Loucy (cell line): ENCODE data around the gene IRF1.

Experiments used
- H2AFZ ChIP-seq: fragments of 200-600 bp; sonication (generic); 2 replicates; pipeline ENCODE4 v1.6.0; 2016; ENCODE audit warnings: antibody characterized with exemption, mild to moderate bottlenecking, low read length, moderate library complexity
- H3F3A ChIP-seq: fragments of 200-600 bp; 2 replicates; pipeline ENCODE4 v1.6.0; 2016; ENCODE audit warnings: antibody characterized with exemption, low read depth, mild to moderate bottlenecking
- H3K27me3 ChIP-seq: fragments of 200-600 bp; sonication (generic); 2 replicates; pipeline ENCODE4 v1.6.1; 2014; ENCODE audit warnings: low read length, mild to moderate bottlenecking; ENCODE audit not compliant: insufficient read depth, poor library complexity, severe bottlenecking
- H3K36me3 ChIP-seq: fragments of 200-600 bp; sonication (generic); 2 replicates; pipeline ENCODE4 v1.6.1; 2016; ENCODE audit warnings: low read length; ENCODE audit not compliant: insufficient read depth
- H3K4me1 ChIP-seq: fragments of 200-600 bp; sonication (generic); 2 replicates; pipeline ENCODE4 v1.5.1; 2014; ENCODE audit warnings: low read length, mild to moderate bottlenecking; ENCODE audit not compliant: insufficient read depth, poor library complexity, severe bottlenecking
- H3K4me2 ChIP-seq: fragments of 200-600 bp; sonication (generic); 2 replicates; pipeline ENCODE4 v1.6.0; 2014; ENCODE audit warnings: antibody characterized with exemption, low read length, low read depth, mild to moderate bottlenecking; ENCODE audit not compliant: poor library complexity, severe bottlenecking
- H3K4me3 ChIP-seq: fragments of 200-600 bp; sonication (generic); 2 replicates; pipeline ENCODE4 v1.5.1; 2014; ENCODE audit warnings: low read length, mild to moderate bottlenecking, mixed read lengths; ENCODE audit not compliant: poor library complexity, severe bottlenecking
- H3K79me2 ChIP-seq: fragments of 200-600 bp; sonication (generic); 2 replicates; pipeline ENCODE4 v1.6.1; 2014; ENCODE audit warnings: low read length; ENCODE audit not compliant: insufficient read depth
- H3K9ac ChIP-seq: fragments of 200-600 bp; sonication (generic); 2 replicates; pipeline ENCODE4 v1.6.0; 2014; ENCODE audit warnings: mild to moderate bottlenecking, low read depth, low read length, moderate library complexity; ENCODE audit not compliant: poor library complexity, severe bottlenecking
- H3K9me2 ChIP-seq: fragments of 200-600 bp; sonication (generic); replicated peaks from 2 replicates; pipeline ENCODE4 v1.6.1; 2016; ENCODE audit warnings: low read depth, low read length, mixed read lengths
- H3K9me3 ChIP-seq: fragments of 200-600 bp; sonication (generic); 2 replicates; pipeline ENCODE4 v1.6.1; 2014; ENCODE audit warnings: mild to moderate bottlenecking, antibody characterized with exemption, low read length, low read depth; ENCODE audit not compliant: insufficient read depth
- H4K20me1 ChIP-seq: fragments of 200-600 bp; sonication (generic); 2 replicates; pipeline ENCODE4 v1.6.0; 2014; ENCODE audit warnings: antibody characterized with exemption, low read length, mild to moderate bottlenecking; ENCODE audit not compliant: insufficient read depth, poor library complexity, severe bottlenecking
- EZH2phosphoT487 ChIP-seq: fragments of 200-600 bp; IDR thresholded peaks from 2 replicates; pipeline ENCODE4 v1.6.1; 2018; ENCODE audit warnings: antibody characterized with exemption, mild to moderate bottlenecking, moderate library complexity, borderline replicate concordance
- TF ChIP-seq, protein P1 (sequence below): fragments of 200-600 bp; sonication (generic); conservative IDR thresholded peaks from 2 replicates; pipeline ENCODE4 v1.5.1; 2014; ENCODE audit warnings: mild to moderate bottlenecking, antibody characterized with exemption, low read length

IRF1 gene

DNA sequence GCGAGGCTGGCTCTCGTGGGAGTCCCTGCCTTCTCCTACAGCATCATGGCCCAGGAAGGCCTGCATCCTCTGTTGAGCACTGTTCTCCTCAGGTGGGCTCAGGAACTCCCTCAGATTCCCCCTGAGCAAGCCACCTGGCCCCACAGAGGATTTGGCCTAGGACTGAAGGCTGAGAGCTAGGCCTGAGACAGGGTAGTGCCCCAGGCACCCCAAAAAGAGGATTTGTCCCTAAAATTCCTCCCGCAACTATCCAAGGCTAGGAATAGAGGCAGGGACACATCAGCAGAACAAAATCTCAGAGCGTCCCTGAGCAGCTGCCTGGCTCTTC, 11.0 kb upstream of the IRF1 start:
- H3K9me3 ChIP-seq, result no peaks in the 10 kb centered on the region
- no peaks in the 10 kb centered on the region for H3K36me3 ChIP-seq
- H2AFZ ChIP-seq, result no peak overlapping the region
- TF ChIP-seq EZH2phosphoT487, result no peak
- H3K9me2 ChIP-seq, result no peaks in the 10 kb centered on the region
- H3K4me2 ChIP-seq, result peak overlapping the region; percentile 52
- H3K4me1 ChIP-seq, result peaks cover 35% of the 10 kb centered on the region
- no peaks in the 10 kb centered on the region for H3K27me3 ChIP-seq
- H3K4me3 ChIP-seq, result no peak overlapping the region
- no peaks in the 10 kb centered on the region for H4K20me1 ChIP-seq
- H3F3A ChIP-seq, result no peaks in the 10 kb centered on the region
- peak overlapping the region; percentile 31 for H3K9ac ChIP-seq
- peaks cover 7% of the 10 kb centered on the region; the same call in 1 of the 2 replicates for H3K79me2 ChIP-seq

DNA sequence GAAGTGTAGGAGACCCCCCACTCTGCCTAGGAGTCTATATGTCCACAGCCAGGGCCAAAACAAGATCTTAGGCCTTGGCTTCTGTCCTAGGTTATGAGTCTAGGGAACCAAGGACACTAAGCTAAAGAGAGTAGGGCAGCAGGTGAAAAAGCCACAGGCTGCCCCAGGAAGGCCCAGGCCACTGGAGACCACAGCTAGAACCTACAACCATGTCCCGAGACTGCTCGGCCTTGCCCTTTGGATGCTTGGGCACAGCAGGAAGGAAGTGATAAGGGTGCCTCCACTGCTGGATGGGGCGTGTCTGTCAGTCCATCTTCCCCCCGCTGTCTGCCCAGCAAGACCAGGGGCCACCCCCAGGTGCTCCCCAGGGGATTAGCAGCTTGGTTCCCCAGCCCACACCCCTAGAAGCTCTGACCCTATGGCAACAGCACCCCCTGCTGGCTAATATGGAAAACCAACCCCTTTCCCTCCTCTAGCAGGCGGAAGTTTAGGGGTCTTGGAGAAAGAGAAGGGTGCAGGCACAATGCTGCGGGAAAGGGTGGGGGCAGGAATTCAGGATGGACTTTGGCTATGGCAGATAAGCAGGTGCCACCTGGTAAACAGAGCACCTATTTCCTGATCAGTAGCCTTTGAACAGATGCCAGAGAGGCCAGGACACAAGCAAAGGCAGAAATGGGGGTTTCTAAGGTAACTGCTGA, 10.5 kb upstream of the IRF1 start:
- H3F3A ChIP-seq, result no peaks in the 10 kb centered on the region
- no peaks in the 10 kb centered on the region for H3K9me3 ChIP-seq
- H3K4me1 ChIP-seq, result peaks cover 35% of the 10 kb centered on the region
- H3K79me2 ChIP-seq, result peaks cover 7% of the 10 kb centered on the region; the same call in 1 of the 2 replicates
- no peak for TF ChIP-seq EZH2phosphoT487
- TF ChIP-seq, protein P1, sequence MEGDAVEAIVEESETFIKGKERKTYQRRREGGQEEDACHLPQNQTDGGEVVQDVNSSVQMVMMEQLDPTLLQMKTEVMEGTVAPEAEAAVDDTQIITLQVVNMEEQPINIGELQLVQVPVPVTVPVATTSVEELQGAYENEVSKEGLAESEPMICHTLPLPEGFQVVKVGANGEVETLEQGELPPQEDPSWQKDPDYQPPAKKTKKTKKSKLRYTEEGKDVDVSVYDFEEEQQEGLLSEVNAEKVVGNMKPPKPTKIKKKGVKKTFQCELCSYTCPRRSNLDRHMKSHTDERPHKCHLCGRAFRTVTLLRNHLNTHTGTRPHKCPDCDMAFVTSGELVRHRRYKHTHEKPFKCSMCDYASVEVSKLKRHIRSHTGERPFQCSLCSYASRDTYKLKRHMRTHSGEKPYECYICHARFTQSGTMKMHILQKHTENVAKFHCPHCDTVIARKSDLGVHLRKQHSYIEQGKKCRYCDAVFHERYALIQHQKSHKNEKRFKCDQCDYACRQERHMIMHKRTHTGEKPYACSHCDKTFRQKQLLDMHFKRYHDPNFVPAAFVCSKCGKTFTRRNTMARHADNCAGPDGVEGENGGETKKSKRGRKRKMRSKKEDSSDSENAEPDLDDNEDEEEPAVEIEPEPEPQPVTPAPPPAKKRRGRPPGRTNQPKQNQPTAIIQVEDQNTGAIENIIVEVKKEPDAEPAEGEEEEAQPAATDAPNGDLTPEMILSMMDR, result peak; percentile 75
- no peaks in the 10 kb centered on the region for H3K9me2 ChIP-seq
- H3K4me2 ChIP-seq, result peak overlapping the region; percentile 52
- no peak overlapping the region for H2AFZ ChIP-seq
- H3K9ac ChIP-seq, result peak overlapping the region; percentile 59
- no peaks in the 10 kb centered on the region for H3K27me3 ChIP-seq
- no peak overlapping the region for H3K4me3 ChIP-seq
- no peaks in the 10 kb centered on the region for H3K36me3 ChIP-seq
- no peaks in the 10 kb centered on the region for H4K20me1 ChIP-seq

DNA sequence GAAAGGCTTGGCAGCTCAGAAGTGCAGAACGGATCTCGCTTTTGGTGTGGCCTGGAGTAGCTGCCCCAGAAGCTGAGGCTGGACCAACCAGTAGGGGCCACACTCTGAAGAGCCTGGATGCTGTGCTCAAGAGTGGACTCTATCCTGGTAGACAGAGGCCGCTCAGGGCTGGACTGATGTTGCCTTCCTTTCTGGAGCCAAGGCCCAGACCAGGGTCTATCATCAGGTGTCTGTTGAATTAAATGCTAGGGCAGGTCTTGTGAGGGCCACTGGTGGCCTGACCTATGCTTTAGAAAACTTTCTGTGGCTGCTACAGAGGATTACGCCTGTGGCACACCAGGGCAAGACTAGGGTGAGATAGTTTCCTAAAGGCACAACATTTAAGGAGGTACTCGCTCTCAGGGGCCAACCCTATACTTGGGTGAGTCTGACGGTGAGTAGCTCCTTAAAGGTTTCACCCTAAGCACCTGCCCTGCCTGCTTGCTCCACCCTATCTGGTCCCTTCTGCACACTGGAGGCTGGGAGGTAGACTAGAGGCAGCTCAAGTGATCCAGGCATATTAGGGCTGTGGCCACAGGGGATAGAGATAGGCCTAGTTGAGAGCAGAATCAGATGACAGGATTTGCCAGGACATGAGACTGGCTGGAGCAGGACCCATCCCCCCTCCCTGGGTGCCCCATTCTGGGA, 9.8 kb upstream of the IRF1 start:
- no peak for TF ChIP-seq EZH2phosphoT487
- peaks cover 8% of the 10 kb centered on the region; the same call in 1 of the 2 replicates for H3K79me2 ChIP-seq
- no peak overlapping the region for H2AFZ ChIP-seq
- no peak overlapping the region for H3K4me3 ChIP-seq
- H3K9me2 ChIP-seq, result no peaks in the 10 kb centered on the region
- H3K9me3 ChIP-seq, result no peaks in the 10 kb centered on the region
- peaks cover 33% of the 10 kb centered on the region for H3K4me1 ChIP-seq
- no peaks in the 10 kb centered on the region for H3F3A ChIP-seq
- no peaks in the 10 kb centered on the region for H3K36me3 ChIP-seq
- H3K9ac ChIP-seq, result peak overlapping the region; percentile 59
- H4K20me1 ChIP-seq, result no peaks in the 10 kb centered on the region
- H3K27me3 ChIP-seq, result no peaks in the 10 kb centered on the region
- H3K4me2 ChIP-seq, result peak overlapping the region; percentile 52

DNA sequence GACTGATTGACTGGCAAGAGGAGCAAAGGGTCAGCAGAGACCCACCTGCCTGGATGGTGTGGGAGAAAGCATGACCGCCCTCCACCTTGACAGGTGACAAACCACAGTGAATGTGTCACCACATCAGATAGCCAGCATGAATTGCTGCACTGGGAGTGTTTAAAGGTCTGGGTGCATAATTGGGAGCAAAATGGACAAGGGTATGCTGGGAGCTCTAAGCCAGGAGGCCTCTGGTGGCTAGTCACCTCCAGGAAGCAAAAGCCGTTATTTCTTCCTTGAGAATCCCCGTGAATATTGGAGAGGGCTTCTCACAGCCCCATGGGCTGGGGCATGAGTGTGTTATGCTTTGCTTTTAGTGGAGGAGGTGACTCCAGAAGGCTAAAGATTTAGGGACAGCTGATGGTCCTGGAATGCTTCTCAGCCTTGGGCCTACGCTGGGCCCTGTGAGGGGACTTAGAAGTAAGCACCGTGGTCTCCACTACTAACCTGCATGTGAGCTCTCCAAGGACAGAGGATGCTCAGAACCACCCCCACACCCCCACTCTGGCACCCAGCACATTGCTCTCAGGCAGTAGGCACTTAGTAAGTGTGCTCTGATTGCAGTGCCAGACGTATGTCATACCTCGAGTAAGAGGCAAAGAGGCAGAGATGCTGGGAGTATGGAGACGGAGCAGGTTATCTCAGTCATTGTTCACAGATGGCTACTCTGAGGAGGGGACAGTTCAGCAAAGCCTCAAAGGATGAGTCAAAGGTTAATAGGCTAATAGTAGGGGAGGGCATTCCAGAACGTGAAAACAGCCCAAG, 9.1 kb upstream of the IRF1 start:
- no peaks in the 10 kb centered on the region for H3F3A ChIP-seq
- H3K4me2 ChIP-seq, result no peak overlapping the region
- H2AFZ ChIP-seq, result no peak overlapping the region
- no peaks in the 10 kb centered on the region for H4K20me1 ChIP-seq
- H3K4me1 ChIP-seq, result peaks cover 40% of the 10 kb centered on the region
- no peaks in the 10 kb centered on the region for H3K9me3 ChIP-seq
- no peak overlapping the region for H3K9ac ChIP-seq
- no peaks in the 10 kb centered on the region for H3K36me3 ChIP-seq
- TF ChIP-seq, protein P1, result no peak
- no peak for TF ChIP-seq EZH2phosphoT487
- H3K9me2 ChIP-seq, result no peaks in the 10 kb centered on the region
- peaks cover 14% of the 10 kb centered on the region; the same call in 1 of the 2 replicates for H3K79me2 ChIP-seq
- H3K27me3 ChIP-seq, result no peaks in the 10 kb centered on the region
- H3K4me3 ChIP-seq, result no peak overlapping the region
